AG10803 (cell line): ENCODE measurements around the gene NXPE4.

Experiments
- DNase-seq: peaks from one replicate; pipeline ENCODE4 v3.0.0; 2010; ENCODE audit warnings: low read depth
- H3K4me3 ChIP-seq: 2 replicates; pipeline ENCODE4 v1.5.1; 2011; ENCODE audit warnings: mild to moderate bottlenecking, low read length, control low read depth
- TF ChIP-seq, protein P1 (sequence below): conservative IDR thresholded peaks from 2 replicates; pipeline ENCODE4 v1.5.1; 2011; ENCODE audit warnings: mild to moderate bottlenecking, low read length, control low read depth, inconsistent platforms

Gene NXPE4

DNA sequence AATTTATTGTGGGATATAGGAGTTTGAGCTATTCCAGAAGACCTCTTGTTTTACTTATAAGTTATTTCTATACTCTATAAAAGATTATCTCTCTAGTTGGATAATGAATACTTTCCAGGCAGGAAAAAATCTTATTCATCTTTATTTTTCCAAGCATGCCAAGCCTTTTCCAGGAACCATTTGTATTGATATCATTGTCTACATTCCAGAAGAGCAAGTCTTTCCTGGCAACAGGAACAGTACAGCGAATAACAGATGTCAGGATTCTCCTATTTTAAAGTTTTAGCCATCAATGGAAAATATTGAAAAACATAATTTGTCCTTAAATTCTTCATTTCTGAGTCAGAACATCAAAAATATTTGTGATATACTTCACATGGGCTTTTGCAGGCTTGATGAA, 30.8 kb downstream of the NXPE4 start:
- H3K4me3 ChIP-seq: no peak overlapping the region
- peak; percentile 20 for DNase-seq
- TF ChIP-seq, protein P1, sequence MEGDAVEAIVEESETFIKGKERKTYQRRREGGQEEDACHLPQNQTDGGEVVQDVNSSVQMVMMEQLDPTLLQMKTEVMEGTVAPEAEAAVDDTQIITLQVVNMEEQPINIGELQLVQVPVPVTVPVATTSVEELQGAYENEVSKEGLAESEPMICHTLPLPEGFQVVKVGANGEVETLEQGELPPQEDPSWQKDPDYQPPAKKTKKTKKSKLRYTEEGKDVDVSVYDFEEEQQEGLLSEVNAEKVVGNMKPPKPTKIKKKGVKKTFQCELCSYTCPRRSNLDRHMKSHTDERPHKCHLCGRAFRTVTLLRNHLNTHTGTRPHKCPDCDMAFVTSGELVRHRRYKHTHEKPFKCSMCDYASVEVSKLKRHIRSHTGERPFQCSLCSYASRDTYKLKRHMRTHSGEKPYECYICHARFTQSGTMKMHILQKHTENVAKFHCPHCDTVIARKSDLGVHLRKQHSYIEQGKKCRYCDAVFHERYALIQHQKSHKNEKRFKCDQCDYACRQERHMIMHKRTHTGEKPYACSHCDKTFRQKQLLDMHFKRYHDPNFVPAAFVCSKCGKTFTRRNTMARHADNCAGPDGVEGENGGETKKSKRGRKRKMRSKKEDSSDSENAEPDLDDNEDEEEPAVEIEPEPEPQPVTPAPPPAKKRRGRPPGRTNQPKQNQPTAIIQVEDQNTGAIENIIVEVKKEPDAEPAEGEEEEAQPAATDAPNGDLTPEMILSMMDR: no peak

DNA sequence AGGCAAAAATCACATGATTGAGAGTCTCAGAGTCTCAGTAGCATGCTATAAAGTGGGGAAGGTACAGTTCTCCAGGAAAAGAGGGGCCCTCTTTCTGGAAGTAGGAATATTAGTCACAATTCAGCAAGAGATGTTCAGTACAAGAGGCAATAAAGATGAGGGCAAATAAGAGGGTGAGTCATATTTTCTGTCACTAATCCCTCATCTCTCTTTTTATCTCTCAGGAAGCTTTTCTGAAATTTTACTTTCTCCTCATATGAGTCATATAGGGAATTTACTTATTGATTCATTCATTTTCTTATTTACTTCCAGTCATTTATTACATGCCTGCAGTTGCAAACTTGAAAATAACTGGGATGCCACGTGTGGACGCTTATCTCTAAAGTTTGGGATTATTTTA, 32.5 kb downstream of the NXPE4 start:
- TF ChIP-seq, protein P1: no peak
- DNase-seq: no peak
- H3K4me3 ChIP-seq: no peak overlapping the region

DNA sequence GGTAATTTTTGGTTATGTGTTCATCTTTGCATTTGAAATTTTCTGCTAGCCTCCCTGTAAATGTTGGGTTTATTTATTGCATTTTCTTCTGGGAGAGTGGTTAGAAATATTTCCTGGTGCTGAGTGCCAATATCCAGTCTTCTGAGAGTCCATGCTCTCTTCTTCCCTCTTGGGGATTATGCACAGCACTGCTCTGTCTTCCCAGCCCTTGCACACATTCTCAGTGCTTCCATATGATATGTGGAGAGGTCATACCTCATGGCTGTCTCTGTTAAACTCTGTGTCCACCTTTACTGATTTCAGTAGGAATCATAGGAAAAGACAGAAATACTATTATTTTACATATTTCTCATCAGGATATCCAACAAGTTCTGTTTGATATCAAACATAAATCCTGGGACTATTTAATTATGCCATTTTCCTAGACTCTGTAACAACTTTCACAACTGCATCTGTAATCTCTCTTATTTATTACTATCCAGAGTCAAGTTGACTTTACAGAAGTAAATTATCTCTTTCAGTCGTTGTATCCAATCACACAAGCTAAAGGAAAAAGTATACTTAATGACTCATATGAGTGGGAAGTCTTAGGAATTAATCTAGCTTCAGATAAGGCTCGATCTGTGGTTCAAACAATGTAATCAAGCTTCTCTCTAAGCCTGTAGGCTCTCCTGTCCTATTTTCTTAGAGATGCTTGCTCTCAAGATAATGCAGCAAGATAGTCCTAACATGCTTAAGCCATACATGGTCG, 33.2 kb downstream of the NXPE4 start:
- TF ChIP-seq, protein P1: no peak
- H3K4me3 ChIP-seq: no peak overlapping the region
- DNase-seq: peak; percentile 9

DNA sequence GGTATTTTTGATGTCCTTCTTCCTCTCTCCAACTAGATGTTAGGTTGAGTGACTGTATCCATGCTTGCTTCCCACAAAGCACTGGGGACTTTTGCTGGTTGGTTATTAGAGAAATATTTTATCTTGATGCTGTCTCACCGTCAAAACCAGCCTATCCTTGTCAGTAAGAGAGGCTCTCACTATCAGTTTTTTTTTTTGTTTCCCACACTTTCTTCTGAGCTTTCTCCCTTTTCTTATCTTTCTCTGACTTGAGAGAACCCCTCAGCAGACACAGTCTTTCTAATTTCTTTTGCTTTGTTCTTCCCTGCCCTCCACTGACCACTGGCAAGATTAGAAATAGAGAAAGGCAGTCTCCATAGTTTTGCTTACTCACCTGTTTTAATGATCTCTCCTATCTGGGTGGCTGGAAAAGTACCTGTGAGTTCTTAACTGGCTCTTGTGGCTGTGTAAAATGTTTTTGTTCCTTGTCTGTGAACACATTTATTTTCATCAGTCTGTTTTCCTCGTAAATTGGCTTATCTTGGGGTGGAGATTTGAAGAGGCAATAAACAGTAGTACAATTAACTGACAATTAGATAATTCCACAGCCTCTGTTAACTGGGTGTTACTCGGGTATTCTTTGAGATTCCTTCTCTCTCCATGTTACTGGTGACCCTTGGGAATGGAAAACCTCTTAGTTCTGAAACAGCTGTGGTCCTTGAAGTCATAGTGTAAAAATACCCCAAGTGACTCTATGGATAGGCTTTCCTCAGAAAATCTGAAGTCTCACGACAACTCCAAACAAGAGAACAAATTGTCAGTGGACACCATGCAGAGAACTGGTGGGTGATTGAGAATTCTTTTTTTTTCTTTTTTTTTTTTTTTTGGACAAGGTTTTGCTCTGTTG, 35.9 kb downstream of the NXPE4 start, which contains the start of gene NXPE1:
Gene NXPE1 (minus strand): TSS at position 457 of the 886 bp plus-strand sequence. CDS start 8,680 bp downstream, outside the sequence.
- DNase-seq: no peak
- TF ChIP-seq, protein P1: no peak
- no peak within 1 kb of the TSS for H3K4me3 ChIP-seq

DNA sequence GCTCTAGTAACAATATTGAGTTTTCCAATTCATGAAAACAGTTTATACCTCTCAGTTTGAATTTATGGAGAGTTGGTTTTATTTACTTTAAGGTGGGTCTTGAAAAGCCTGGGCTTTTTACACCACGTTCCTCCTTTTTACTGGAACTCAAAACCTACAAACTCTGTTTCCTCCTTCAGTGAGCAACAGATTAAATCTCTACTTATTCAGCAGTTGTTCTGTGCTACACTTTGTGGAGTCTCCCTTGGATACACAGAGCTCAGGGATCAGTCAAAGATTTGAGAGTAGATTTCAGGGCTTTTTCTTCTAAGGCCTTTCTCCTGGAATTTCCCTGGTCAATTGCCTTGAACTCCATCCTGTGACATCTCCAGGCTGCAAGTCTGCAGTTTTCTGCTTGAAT, 39.5 kb downstream of the NXPE4 start:
- TF ChIP-seq, protein P1: no peak
- no peak overlapping the region for H3K4me3 ChIP-seq
- no peak for DNase-seq

DNA sequence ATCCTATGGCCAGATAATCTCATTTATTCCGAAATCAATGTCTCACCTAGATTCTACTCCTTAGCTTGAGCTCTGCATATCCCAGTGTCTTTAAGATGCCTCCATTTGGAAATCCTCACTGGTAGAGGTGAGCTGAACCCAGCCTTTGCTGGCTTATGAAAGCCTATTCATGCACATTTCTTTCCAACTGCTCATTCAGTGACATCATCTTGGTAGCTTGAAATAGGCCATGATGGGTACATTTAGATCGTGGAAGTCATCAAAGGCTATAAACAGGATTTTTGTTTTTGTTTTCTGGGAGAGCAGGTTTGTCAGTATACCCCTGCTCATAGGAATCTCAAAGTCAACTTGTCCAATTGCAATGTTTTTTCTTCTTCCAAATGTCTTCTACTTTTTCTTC, 41.9 kb downstream of the NXPE4 start:
- peak; percentile 11 for DNase-seq
- H3K4me3 ChIP-seq: no peak overlapping the region
- TF ChIP-seq, protein P1: no peak
